HepG2 (cell line): ENCODE data around the gene TBC1D16. TPM values are rescaled to one million over a fixed set of nuclear protein-coding genes. Genes with fewer than 3 reads are reported as not detected.

Source experiments
- FOXO1 ChIP-seq: sonication (generic); formaldehyde crosslinking; IDR thresholded peaks from 2 replicates; pipeline ENCODE4 v1.4.0; 2020; ENCODE audit warnings: missing genetic modification reagents
- GABPA ChIP-seq, 2 experiments: IDR thresholded peaks; 2 replicates each; pipeline ENCODE4 v1.6.1; 2011 to 2016; ENCODE audit warnings: low read depth in 2 of 2, low read length in 1 of 2, missing biosample characterization in 1 of 2, missing genetic modification characterization in 1 of 2
- GPBP1L1 ChIP-seq: sonication (generic); formaldehyde crosslinking; IDR thresholded peaks from 2 replicates; pipeline ENCODE4 v1.5.0; 2020; ENCODE audit warnings: mild to moderate bottlenecking, missing genetic modification reagents
- HNRNPLL ChIP-seq: fragments of 200-400 bp; formaldehyde crosslinking; IDR thresholded peaks from 2 replicates; pipeline ENCODE4 v1.6.1; 2017; ENCODE audit warnings: mild to moderate bottlenecking, low read depth, low read length; ENCODE audit not compliant: poor library complexity, severe bottlenecking
- JUN ChIP-seq: sonication (generic); formaldehyde crosslinking; IDR thresholded peaks from 2 replicates; pipeline ENCODE4 v1.4.0; 2020; ENCODE audit warnings: mild to moderate bottlenecking, missing genetic modification reagents
- NR2F6 ChIP-seq, 2 experiments: IDR thresholded peaks; 2 replicates each; pipeline ENCODE4 v1.6.1; 2016; ENCODE audit warnings: antibody characterized with exemption in 1 of 2, mild to moderate bottlenecking in 1 of 2
- POLR2AphosphoS5 ChIP-seq: IDR thresholded peaks from 2 replicates; pipeline ENCODE4 v1.6.1; 2012; ENCODE audit warnings: low read depth, low read length
- POLR2G ChIP-seq: fragments of 200-400 bp; formaldehyde crosslinking; IDR thresholded peaks from 2 replicates; pipeline ENCODE4 v1.6.1; 2018; ENCODE audit warnings: mild to moderate bottlenecking, low read depth, low read length, moderate library complexity
- RARA ChIP-seq: IDR thresholded peaks from 2 replicates; pipeline ENCODE4 v1.6.1; 2016; ENCODE audit warnings: missing genetic modification reagents, missing compliant biosample characterization
- RORA ChIP-seq: sonication (generic); formaldehyde crosslinking; IDR thresholded peaks from 2 replicates; pipeline ENCODE4 v1.5.0; 2020; ENCODE audit warnings: mild to moderate bottlenecking, missing genetic modification reagents, moderate library complexity
- SALL1 ChIP-seq: sonication (generic); formaldehyde crosslinking; IDR thresholded peaks from 2 replicates; pipeline ENCODE4 v1.8.0; 2022; ENCODE audit warnings: mild to moderate bottlenecking, missing genetic modification reagents
- SP5 ChIP-seq: IDR thresholded peaks from 2 replicates; pipeline ENCODE4 v1.6.1; 2016; ENCODE audit warnings: low read depth, borderline replicate concordance
- ZC3H4 ChIP-seq: sonication (generic); formaldehyde crosslinking; IDR thresholded peaks from 2 replicates; pipeline ENCODE4 v1.4.0; 2020; ENCODE audit warnings: missing genetic modification reagents, borderline replicate concordance
- ZFP91 ChIP-seq: sonication (generic); formaldehyde crosslinking; IDR thresholded peaks from 2 replicates; pipeline ENCODE4 v1.9.0; 2022; ENCODE audit warnings: missing genetic modification reagents, mild to moderate bottlenecking, borderline replicate concordance
- ZNF329 ChIP-seq: sonication (generic); formaldehyde crosslinking; IDR thresholded peaks from 2 replicates; pipeline ENCODE4 v1.9.0; 2021; ENCODE audit warnings: low read depth, mild to moderate bottlenecking, missing genetic modification reagents
- ZZZ3 ChIP-seq: sonication (generic); formaldehyde crosslinking; IDR thresholded peaks from 2 replicates; pipeline ENCODE4 v1.4.0; 2020; ENCODE audit warnings: missing genetic modification reagents, mild to moderate bottlenecking, borderline replicate concordance
- polyA plus RNA-seq, 8 experiments: library from polyadenylated mRNA; depleted of rRNA in 3 of 8; stranded (reverse) in 7 of 8; unstranded in 1 of 8; fragments of >200 nt; fragmentation: Illumina TruSeq in 4 of 8; extraction: Trizol in 4 of 8; gene quantifications; 2 replicates each; pipeline versions ENCODE4 v1.2.1 to v1.2.3, GENCODE V29; 2011 to 2016; ENCODE audit warnings: low read depth in 4 of 8, missing spikeins in 1 of 8, mixed read lengths in 1 of 8; ENCODE audit not compliant: insufficient read depth in 1 of 8
- total RNA-seq, 5 experiments: library from RNA; depleted of rRNA; stranded (reverse); fragments of >200 nt; fragmentation: Illumina TruSeq; extraction: Trizol; gene quantifications; 2 replicates each; pipeline ENCODE4 v1.2.3, GENCODE V29; 2016; ENCODE audit warnings: low read depth in 1 of 5

TBC1D16 gene
- total and polyA plus RNA-seq, 2 of the 13 experiments (the other 11 are each of a cell fraction or from before 2014, with no cell fraction given), result 14.9 to 24.9 TPM

- no peak for TF ChIP-seq ZC3H4 (CRISPR knock-in tag)
- TF ChIP-seq ZNF329 (CRISPR knock-in tag), result no peak
- 0 out of 2 replicates have a peak, but pooled peaks have one; percentile 40 for TF ChIP-seq NR2F6 (IDR thresholded peaks at IDR 0.05)
- TF ChIP-seq NR2F6 (CRISPR knock-in tag; IDR thresholded peaks at IDR 0.05), result no peak
- no peak for TF ChIP-seq GABPA (IDR thresholded peaks at IDR 0.05; ENCODE audit: low read depth, low read length)
- TF ChIP-seq GABPA (CRISPR knock-in tag; IDR thresholded peaks at IDR 0.05; ENCODE audit: low read depth), result no peak
- no peak for TF ChIP-seq POLR2G
- no peak for TF ChIP-seq JUN (CRISPR knock-in tag)
- peak; percentile 90 for TF ChIP-seq RARA (CRISPR knock-in tag)
- TF ChIP-seq HNRNPLL, result no peak
- no peak for TF ChIP-seq POLR2AphosphoS5
- TF ChIP-seq SP5, result peak; percentile 27; the same call in 1 of the 2 replicates
- TF ChIP-seq ZFP91 (CRISPR knock-in tag), result no peak
- TF ChIP-seq SALL1 (CRISPR knock-in tag), result peak; percentile 35; the same call in 1 of the 2 replicates
- no peak for TF ChIP-seq RORA
- TF ChIP-seq FOXO1 (CRISPR knock-in tag), result 0 out of 2 replicates have a peak, but pooled peaks have one; percentile 9
- no peak for TF ChIP-seq GPBP1L1 (CRISPR knock-in tag)
- TF ChIP-seq ZZZ3, result no peak
- TF ChIP-seq, all 625 proteins: peak for 26
These were observed 50.8 kb downstream of the TBC1D16 start (continued) for GRCh38 chr17:79984877-79985276.
